NOMO-1 treated with DMSO at 0.1 percent for 48 hours (cell line): ENCODE data around the gene PTPRM.

ENCODE experiments used
- DNase-seq: peaks from one replicate; lab custom pipeline; 2025; ENCODE audit not compliant: unreplicated experiment; lab: John Stamatoyannopoulos, UW

The PTPRM gene

DNA sequence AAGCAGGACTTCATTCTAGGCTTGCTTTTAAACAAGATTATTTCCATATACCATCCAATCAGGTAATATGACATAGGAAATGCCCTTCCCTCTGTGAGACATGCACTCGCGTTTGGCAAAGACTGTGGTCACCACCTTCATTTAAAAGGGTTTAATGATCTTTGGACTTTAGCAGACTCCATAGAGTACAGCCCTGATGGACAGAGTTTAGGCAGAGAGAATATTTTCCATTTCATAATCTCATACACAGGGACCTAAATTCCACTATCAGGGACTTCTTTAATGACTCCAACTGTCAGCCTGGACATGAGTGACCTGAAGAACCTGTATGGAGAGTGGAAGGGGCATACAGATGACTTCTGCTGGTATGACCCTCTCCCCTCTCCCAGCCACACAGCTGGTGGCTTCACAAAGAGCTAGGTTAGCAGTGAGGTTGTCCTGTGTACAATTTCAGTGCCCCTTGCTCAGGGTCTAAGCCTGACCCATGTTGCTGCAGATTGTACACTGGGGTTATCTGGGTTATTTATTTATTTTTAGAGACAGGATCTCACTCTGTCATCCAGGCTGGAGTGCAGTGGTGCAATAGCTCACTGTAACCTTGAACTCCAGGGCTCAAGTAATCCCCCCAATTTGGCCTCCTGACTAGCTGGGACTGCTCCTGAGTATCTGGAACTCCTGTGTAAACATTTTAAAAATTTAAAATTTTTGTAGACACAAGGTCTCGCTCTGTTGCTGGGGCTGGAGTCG, 59.2 kb downstream of the PTPRM start:
- no peak for DNase-seq

DNA sequence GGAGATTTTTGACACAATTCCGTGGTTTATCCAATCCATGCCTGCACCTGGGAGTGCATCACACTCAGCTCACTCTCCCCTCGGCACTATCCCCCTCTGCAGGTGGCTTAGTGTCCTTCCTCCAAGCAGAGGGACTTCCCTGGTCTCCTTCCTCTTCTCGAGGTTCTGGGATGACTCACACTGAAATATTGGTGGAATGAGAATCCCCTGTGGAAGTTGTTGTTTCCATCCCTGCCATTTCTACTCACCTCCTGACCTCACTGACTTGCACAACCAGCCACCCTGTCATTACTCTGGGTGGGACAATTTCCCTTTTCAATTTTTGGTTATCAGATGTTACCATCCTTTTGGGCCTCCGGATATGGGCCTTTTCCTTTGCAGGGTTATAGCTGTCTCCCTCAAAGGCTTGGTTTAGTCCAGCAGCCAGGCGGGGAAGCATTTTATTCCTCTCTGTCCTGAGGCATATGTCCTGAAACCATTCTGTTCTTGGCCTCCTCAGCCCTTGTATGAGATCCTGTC, 59.9 kb downstream of the PTPRM start:
- DNase-seq = no peak

DNA sequence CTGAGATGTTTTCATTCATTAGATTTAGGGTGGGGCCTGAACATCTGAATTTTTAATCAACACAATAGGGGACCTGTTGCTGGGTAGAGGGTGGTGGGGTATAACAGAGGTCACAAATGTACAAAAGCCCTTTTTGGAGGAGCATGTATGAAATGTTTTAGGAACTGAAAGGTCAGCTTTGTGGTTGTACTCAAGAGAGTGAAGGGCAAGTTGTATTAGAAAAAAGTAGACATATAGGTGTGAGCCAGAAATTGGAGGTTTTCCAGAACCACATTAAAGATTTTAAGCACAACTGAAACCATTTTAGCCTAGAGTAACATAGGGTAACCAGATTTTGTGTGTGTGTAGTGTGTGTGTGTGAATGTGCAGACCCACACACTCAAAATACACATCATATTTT, 62.3 kb downstream of the PTPRM start:
- no peak for DNase-seq

DNA sequence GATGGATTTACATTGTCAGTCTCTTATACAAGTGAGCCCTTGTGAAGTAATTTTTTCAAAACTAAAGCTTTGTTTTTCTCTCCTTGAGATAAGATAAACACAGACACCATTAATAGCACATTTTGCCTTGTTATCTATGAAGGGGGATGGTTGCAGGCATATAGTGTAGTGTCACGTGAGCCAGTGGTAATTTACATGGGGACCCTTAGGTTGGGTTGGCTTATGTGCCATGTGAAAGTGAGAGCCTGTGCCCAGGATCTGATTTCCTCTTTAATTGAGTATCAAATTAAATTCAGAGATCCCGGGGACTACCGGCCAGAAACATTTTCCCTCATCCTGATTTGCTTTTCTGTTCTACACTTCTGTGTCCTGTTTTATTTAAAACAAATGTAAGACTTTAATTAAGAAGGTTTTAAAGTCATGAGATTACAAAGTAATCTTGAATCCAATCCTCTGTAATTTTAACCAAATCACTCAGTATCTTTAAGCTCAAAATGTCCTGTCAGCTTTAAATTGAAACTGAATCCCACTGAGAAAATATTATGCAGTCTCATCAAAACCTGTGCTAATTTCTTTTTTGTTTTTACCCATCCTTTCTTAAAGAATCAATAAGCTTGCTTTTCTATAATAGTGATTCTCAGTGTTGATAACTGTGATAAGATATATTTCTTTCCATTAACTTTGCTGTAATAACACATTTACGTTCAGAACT, 63.8 kb downstream of the PTPRM start:
- DNase-seq = no peak

DNA sequence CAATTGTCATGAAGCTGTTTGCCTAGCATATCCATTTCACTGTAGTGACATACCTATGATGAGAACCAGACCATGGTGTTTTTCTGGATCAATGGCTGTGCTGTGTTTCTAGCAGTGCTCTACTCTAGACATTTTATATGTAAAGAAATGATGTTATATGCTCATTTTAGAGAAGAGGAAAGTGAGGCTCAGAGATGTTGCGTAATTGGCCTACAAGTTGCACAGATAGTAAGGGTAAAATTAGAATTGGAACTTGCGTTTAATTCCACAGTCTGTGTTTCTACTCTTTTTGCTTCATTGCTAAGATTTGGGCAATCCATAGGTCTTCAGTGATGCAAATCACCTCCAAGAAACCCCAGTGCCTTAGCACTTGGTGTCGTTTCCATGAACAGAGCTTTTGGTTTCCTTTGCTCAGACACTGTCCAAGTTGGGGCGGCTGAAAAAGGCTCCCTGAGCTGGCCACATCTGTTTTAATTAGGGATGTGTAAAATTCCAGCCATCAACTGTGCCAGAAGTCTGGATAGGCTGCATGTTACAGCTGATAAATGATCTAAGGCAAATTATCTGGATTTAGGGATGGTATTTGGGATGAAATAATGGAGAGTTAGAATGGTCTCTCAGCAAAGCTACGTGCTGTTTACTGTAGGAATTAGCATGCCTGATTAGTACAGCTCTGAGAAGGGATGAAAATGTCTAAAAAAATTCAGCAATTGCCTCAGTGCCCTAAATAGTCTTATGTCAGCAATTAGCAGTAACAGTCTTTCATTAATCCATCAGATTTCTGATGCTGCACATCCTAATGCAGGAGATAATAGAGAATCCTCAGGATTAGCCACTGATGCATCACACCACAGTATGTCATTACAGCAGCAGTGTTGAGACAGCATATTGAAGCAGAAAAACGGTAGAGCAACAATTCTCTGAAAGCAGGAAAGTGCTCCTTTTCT, 65.3 kb downstream of the PTPRM start:
- no peak for DNase-seq

DNA sequence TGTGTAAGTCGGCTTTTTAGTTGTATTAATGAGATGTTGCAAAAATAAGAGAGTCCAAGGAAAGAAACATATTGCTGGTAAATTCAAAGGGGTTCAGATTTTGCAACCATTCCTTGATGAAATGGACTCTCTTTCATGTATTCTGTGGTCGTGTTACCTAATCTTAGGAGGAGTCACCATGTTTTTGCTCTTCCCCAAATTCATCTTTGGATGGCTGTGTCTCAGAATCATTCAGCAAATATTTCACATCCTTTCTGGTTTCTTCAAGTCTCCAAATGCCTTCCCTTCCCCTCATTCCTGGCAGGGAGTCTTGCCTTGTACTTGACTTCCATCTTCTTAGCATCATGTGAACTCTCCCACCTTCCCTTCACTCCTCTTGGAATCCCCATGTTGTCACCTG, 66.1 kb downstream of the PTPRM start:
- no peak for DNase-seq

DNA sequence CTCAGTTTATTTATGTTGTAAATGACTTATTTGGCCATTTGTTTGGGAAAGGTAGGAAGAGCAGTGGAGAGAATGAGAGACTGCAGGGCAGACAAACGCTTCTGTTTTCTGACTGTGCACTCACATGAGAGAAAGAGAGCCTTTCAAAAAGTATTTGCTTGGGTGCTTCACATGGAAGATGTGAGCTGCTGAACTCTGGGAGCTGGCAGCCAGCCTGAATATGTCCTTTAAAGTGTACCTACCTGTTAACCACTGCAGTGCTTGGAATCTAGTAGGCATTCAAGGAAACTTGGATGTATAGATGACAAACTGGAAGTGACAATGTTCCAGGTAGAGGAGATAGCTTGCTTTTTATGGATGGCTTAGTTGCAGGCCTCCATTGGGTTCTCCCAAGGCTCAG, 68.8 kb downstream of the PTPRM start:
- DNase-seq = no peak

DNA sequence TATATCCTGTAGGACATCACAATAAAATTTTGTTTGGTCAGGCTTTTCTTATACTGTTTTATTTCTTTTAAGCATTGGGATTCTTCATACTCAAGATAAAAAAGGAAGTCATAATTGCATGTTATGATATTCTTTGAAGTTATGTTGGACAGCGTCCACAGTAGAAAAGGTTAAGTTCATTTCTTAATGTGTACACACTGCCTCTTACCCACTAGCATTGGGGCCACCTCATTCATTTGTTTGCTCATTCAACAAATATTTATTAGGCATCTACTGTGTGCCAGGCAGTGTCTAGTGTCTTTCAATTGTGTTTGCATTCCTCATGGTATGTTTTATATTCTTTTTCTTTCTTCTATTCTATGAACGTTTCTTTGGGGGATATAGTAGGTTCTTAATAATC, 70.2 kb downstream of the PTPRM start:
- no peak for DNase-seq

DNA sequence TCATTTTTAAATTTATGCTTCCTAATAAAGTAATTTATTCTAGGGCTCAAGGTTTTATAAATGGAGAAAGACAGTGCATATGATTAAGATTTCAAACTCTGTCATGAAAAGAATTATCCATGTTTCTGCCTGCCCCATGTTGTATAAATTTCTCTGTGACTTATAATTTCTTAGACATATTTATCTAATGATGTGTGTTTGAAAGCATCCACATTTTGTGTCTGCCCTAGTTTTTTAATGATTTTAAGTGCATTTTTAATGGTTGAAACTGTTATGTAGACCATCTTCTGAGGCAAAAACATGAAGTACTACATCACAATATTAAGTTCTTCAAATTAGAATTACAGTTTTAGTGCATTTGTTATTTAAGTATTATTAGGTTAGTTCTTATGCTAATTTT, 71.2 kb downstream of the PTPRM start:
- DNase-seq = no peak

DNA sequence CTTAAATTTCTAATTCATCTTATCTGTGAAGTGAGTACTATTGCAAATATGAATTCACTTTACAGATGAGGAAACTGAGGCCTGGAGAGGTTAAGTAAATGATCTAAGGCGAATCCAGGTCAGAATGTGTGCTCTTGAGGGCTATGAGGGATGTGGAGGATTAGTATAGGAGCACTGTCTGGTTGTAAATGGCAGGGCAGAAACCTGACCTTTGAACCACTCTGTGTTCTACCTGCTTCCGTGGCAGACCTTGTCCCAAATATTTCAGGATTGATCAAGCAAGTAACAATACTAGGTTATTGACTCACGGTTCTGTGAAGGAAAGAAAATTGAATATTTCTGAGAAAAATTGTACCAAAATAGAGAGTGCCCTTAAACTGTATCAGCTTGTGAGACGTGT, 74.7 kb downstream of the PTPRM start:
- no peak for DNase-seq

DNA sequence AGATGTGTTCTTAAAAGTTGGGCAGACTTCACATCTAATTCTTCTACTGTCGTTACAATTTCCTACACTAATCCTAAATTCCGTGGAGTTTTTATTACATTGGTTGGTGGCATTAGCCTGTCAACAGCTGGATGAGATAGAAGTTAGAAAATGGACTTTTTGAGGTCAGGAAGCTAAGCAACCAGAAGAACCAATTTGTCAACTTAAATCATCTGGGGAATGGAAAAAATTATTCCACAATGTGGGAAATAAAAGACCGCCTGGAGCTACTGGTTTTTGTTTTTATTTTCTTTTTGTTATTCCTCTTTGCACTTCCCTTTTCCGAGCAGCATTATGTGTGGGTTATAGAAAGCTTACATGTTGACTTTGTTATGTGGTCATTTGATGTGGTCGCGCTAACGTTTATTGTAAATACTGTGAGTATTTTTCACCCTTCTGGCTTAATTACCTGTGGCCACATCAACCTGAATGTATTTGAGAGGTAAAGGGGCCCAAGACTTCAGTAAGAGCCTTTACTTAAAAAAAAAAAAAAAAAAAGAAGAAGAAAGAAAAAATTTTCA, 75.3 kb downstream of the PTPRM start:
- DNase-seq = no peak

DNA sequence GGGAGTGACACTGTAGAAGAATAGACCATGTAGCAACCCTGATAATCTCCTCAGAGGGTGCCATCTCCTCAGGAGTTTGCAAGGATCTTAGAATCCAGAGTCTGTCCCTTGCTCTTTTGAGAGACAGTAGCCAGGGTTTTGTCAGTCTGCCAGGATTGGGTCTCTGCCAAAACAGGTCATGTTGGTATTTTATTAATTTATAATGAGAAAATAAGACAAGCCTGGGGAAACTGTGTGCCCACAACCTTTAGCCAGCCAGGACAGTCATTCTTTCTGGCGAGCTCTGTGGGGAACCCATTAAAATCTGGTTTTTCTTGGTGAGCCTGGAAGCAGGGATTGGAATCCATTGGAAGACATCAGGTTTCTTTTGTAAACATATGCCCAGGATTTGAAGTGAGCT, 78.6 kb downstream of the PTPRM start:
- no peak for DNase-seq

DNA sequence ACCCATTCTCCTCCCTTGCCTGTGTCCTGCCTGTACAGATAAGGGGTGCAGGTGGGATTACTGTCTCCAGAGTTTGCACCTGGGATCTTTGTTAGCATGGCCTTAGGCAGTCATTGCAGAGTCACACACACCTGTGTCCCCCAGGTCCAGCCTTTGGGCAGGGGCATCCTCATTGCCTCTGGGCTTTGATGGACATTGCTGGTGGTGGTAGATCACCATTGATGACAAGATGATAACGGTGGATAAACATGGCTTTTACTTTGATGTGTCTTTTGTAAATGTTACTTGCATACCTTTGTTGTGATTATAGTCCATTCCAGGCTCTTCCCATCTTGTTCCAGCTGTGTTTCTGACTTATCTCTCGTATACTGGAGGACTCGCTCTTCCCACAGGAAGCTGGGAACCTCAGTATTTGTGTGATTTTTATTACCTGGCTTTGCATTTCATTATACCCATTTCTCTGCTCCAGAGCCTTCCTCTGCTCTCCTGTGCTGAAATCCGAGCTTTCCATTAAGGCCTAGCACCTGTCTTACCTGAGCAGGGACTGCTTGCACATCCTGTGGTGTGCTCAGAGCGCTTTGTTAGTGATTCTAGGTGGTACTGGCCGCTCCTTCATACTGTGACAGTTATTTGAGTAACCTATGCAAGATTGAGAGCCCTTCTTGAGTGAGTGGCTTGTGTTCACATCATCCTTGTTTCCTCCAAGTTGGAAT, 79.2 kb downstream of the PTPRM start:
- DNase-seq = no peak

DNA sequence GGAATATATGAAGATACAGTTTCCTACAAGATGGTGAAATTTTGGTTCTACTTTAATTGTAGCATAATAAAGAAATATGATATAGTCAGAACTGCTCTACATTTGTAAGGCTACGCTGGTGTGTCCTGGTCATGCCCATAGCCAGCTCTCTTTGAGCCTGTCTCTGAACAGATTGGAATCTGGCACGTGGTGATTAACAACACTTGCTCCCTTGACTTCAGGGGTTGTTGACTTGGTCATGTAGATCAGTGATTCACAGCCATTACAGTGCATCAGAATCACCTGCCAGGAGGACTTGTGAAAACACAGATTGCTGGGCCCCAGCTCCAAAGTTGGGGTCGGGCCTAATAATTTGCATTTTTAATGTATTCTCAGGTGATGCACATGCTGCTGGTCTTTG, 80.4 kb downstream of the PTPRM start:
- DNase-seq = no peak

DNA sequence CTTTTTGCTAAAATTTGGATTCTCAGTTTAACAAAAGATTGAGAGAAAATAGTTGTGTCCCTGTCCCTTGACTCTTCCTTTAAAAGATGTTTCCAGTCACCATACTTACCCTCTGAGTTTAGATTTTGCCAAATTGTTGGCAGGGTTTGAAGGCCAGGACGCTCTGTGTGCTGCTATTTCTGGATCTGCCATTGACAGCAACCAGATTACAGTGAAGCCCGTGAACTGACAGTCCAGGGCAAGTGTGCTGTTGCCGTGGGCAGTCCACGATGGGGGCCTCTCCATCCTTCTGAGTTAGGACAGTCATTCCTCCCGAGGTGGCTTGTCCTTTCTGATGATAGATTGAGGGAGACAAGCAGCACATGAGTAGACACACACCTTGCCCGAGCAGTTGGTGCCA, 89.9 kb downstream of the PTPRM start:
- DNase-seq = no peak

DNA sequence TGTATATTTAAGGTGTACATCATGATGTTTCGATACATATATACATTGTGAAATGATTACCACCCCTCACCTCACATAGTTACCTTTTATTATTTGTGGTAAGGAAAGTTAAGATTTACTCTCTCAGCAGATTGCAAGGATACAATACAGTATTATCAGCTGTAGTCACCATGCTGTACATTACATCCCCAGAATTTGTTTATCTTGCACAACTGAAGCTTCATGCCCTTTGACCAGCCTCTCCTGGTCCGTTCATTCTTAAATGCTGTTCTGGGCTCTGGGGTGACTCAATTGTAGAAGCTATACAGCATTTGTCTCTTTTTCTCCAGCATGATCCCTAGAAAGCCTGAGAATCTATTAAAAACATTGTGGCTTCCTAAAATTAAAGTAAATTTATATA, 90.8 kb downstream of the PTPRM start:
- DNase-seq = no peak

DNA sequence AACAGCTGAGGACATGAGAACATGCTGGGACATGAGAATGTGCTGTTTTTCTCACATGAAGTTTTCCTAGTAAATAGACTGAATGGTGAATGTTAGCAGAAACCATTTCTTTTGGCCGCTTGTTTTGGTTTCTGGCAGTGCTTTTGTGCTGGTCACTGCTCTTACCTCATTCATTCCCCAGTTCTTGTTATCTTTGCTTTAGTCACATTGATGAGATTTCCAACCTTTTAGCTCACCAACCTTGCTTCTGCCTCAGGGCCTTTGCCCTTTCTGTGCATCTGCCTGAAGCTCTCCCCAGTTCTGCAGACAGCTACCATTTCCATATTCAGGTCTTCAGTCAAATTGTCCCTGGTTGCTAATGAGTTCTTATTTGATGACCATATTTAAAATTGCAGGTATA, 91.6 kb downstream of the PTPRM start:
- no peak for DNase-seq

DNA sequence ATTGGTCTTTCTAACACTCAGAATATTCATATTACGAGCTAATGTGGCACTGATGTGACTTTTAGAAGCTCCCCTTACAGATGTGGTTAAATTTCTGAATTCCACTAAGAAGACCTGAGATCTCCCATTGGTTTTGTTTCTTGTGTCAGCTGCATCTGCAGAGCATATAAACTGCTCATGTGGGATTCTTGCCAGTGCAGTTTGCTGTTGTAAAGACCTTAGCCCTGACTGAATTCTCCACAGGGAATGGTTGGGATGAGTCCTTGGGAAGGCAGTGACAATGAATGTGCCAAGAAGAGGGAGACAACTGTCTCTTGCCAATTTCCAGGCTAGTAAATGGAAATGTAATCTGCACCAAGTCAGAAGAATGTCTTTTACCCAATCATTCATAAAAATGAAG, 94.1 kb downstream of the PTPRM start:
- DNase-seq = no peak

DNA sequence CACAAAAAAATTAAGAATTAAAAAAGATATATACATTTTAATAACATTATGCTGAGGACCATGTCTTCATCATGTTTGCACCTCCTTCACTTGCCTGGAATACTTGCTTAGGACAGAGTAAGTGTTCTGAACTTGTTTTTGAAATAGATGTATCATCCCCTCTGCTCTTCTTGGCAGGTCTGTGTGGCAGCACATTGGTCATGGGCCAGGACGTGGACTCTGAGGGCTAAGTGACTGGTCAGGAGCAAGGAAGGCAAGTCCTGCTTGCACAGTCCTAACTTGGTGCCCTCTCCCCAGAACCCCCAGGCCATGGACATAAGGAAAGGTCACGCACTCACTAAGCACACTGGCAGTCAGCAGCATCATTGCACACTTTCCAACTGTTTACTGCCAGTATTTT, 95.8 kb downstream of the PTPRM start:
- DNase-seq = no peak
